GM19468 (cell line): ENCODE measurements around the gene CCNL2.
"Not testable (repeated sequence)": the region's sequence is repeated elsewhere in the genome, so short reads cannot be mapped to it uniquely, and the experiment has no call there.

Experiments used
- ATAC-seq: cut with Tn5 transposase; IDR thresholded peaks from one replicate; pipeline ENCODE4 v1.9.1; 2021; ENCODE audit warnings: mild to moderate bottlenecking, moderate library complexity, moderate number of reproducible peaks; ENCODE audit not compliant: unreplicated experiment; ENCODE audit errors: extremely low read depth

CCNL2 gene

GRCh38 chr1:1432951-1433803 lies 34.0 kb upstream of the CCNL2 start:
- no peak for ATAC-seq

GRCh38 chr1:1432274-1432950 lies 33.3 kb upstream of the CCNL2 start:
- ATAC-seq = no peak

GRCh38 chr1:1431845-1432273 lies 32.7 kb upstream of the CCNL2 start:
- no peak for ATAC-seq

GRCh38 chr1:1430992-1431844 lies 32.1 kb upstream of the CCNL2 start:
- no peak for ATAC-seq

GRCh38 chr1:1430114-1430982 lies 31.2 kb upstream of the CCNL2 start:
- ATAC-seq = no peak

- no peak for ATAC-seq
These were observed 30.5 kb upstream of the CCNL2 start for GRCh38 chr1:1429671-1430073.

GRCh38 chr1:1428967-1429366 lies 29.8 kb upstream of the CCNL2 start:
- ATAC-seq = not testable (repeated sequence)

GRCh38 chr1:1428174-1428573 lies 29.0 kb upstream of the CCNL2 start:
- no peak for ATAC-seq

- no peak for ATAC-seq
These were observed 28.6 kb upstream of the CCNL2 start for GRCh38 chr1:1427820-1428148.

GRCh38 chr1:1427106-1427819 lies 28.1 kb upstream of the CCNL2 start:
- no peak for ATAC-seq

GRCh38 chr1:1426496-1427105 lies 27.5 kb upstream of the CCNL2 start:
- no peak for ATAC-seq

GRCh38 chr1:1425753-1426495 lies 26.8 kb upstream of the CCNL2 start:
- no peak for ATAC-seq

GRCh38 chr1:1425426-1425752 lies 26.3 kb upstream of the CCNL2 start:
- no peak for ATAC-seq

- ATAC-seq = no peak
These were observed 25.6 kb upstream of the CCNL2 start for GRCh38 chr1:1424707-1425106.

GRCh38 chr1:1423245-1423597 lies 24.1 kb upstream of the CCNL2 start:
- ATAC-seq = no peak

GRCh38 chr1:1422465-1423244 lies 23.5 kb upstream of the CCNL2 start:
- no peak for ATAC-seq

- ATAC-seq = no peak
These were observed 22.9 kb upstream of the CCNL2 start for GRCh38 chr1:1421907-1422464.
